Right atrium auricular region (tissue), 2 donors: Measurements from ENCODE around the gene MSRB2. TPM values are rescaled to one million over a fixed set of nuclear protein-coding genes. Genes with fewer than 3 reads are reported as not detected.
"Not testable (repeated sequence)": the region's sequence is repeated elsewhere in the genome, so short reads cannot be mapped to it uniquely, and the experiment has no call there.

Source experiments
- DNase-seq: peaks from one replicate; pipeline ENCODE4 v3.0.0-alpha.2; 2019; ENCODE audit warnings: low spot score
- H3K27ac ChIP-seq, 2 donors: fragments of 200-600 bp; sonication (generic); 1 replicate in 1 of 2; 2 replicates in 1 of 2; pipeline ENCODE4 v1.5.1; 2016 to 2019
- H3K27me3 ChIP-seq, 2 donors: fragments of 200-600 bp; sonication (generic); one replicate each; pipeline versions ENCODE4 v1.5.1 to v1.6.0; 2017 to 2019
- H3K36me3 ChIP-seq: fragments of 200-600 bp; sonication (generic); one replicate; pipeline ENCODE4 v1.5.1; 2016
- H3K4me1 ChIP-seq, 2 donors: fragments of 200-600 bp; sonication (generic); one replicate each; pipeline versions ENCODE4 v1.5.1 to v1.6.0; 2017 to 2019
- H3K4me3 ChIP-seq, 2 donors: fragments of 200-600 bp; sonication (generic); 1 replicate in 1 of 2; 2 replicates in 1 of 2; pipeline ENCODE4 v1.5.1; 2017 to 2019; ENCODE audit warnings: mild to moderate bottlenecking in 1 of 2, moderate library complexity in 1 of 2
- H3K9me3 ChIP-seq, 2 donors: fragments of 200-600 bp; sonication (generic); one replicate each; pipeline ENCODE4 v1.5.1; 2019
- total RNA-seq, 2 donors: library from RNA; depleted of rRNA; stranded (reverse); fragments of >200 nt; gene quantifications; one replicate each; pipeline ENCODE4 v1.1.0, GENCODE V29; 2016
- TF ChIP-seq, protein P1 (sequence below), 2 donors: fragments of 200-600 bp; sonication (generic); IDR thresholded peaks; one replicate each; pipeline ENCODE4 v1.5.1; 2019; ENCODE audit warnings: antibody characterized with exemption in 2 of 2

The MSRB2 gene
- total RNA-seq, 2 donors from 2014 or later = 68.6 to 71.0 TPM

- no peak for DNase-seq
- Histone ChIP-seq H3K4me3 (no peak overlapping the region), H3K4me1 (peaks cover 0 to 21% of the 10 kb centered on the region in 2 donors), H3K9me3 (peaks cover 0 to 9% of the 10 kb centered on the region in 2 donors), H3K27ac (no peak overlapping the region), H3K36me3 (no peaks in the 10 kb centered on the region), H3K27me3 (no peaks in the 10 kb centered on the region)
- TF ChIP-seq, protein P1, sequence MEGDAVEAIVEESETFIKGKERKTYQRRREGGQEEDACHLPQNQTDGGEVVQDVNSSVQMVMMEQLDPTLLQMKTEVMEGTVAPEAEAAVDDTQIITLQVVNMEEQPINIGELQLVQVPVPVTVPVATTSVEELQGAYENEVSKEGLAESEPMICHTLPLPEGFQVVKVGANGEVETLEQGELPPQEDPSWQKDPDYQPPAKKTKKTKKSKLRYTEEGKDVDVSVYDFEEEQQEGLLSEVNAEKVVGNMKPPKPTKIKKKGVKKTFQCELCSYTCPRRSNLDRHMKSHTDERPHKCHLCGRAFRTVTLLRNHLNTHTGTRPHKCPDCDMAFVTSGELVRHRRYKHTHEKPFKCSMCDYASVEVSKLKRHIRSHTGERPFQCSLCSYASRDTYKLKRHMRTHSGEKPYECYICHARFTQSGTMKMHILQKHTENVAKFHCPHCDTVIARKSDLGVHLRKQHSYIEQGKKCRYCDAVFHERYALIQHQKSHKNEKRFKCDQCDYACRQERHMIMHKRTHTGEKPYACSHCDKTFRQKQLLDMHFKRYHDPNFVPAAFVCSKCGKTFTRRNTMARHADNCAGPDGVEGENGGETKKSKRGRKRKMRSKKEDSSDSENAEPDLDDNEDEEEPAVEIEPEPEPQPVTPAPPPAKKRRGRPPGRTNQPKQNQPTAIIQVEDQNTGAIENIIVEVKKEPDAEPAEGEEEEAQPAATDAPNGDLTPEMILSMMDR (IDR thresholded peaks at IDR 0.05) = no peak
Observed at GRCh38 chr10:23060918-23061317, 34.5 kb upstream of the MSRB2 start.

DNA sequence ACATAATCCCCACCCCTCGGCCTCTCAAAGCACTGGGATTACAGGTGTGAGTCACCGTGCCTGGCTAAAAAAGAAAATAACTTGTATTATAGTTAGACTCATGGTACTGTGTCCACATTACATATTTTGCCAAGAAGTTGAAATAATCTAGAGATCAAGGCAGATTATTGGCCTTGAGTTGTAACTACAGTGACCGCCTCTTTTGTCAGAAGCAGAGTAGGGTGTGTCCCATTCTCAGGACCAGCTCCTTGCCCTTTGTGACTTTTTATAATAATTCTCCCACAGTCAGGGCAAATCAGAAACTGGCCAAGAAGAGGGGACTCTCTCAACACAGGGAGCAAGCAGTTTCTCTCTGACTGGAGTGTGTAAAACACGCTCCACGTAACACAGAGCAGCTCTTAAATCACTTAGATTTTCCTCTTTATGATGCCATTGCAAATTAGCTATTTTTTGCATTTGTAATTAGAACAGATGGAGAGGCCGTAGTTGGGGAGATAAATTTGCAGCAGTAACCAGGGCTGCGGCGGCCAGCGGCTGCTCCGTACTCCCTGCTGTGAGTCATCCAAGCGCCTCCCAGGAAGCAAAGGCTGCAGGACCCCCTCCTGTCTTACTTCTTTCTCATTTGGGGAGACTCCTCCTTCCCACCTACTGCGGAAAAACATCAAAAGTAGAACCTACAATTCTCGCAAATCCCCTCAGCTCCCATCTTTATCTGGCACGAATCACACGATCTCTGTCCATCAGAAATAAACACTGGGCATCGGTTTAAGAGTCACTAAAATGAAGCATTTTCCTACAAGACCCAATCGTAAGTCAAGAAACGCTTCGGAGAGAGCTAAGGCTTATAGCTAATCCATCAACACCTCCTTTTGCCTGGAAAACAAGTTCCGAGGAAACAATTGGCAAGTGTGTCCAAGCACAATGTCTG lies 32.1 kb upstream of the MSRB2 start:
- Histone ChIP-seq H3K27me3 (no peaks in the 10 kb centered on the region), H3K4me3 (no peak overlapping the region), H3K9me3 (peaks cover 0 to 9% of the 10 kb centered on the region in 2 donors), H3K27ac (no peak overlapping the region), H3K4me1 (peaks cover 0 to 28% of the 10 kb centered on the region in 2 donors), H3K36me3 (no peaks in the 10 kb centered on the region)
- DNase-seq = no peak
- TF ChIP-seq, protein P1 (IDR thresholded peaks at IDR 0.05) = no peak

DNA sequence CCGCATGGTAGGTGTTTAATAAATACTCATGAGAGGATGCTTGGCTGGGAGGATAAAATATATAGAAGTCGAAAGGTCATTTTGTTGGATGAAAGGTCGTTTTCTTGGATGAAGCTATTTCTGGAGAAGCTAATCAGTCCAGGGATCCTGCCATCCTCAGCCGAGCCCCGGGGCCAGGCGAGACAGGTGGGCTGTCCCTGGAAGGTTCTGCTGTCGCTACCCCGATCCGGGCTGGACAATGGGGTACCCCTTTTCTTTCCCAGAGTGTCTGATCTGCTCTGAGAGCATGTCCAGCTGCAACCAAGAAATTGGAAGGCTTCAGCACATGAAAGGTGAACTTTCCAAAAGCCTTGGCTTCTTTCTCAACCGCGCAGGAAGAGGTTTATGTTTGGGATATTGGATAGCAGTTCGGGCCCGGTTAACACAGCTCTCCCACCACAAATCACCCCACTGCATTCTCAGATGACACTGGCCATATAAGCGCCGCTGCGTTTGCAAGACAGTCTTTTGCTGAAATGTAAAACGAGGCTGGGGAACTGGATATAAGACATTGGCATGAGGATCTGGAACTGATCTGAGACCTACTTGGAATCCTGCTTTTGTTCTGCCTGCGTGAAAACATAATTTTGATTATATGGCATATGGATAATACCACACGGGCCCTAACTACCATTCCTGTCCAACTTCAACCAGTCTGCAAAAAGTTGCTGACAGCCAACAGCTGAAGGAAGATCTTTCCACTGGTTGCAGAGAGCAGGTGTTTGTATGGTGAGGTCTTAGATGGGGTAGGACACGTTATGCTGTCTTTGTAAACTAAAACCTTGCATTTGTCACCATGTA lies 31.2 kb upstream of the MSRB2 start:
- DNase-seq = no peak
- Histone ChIP-seq H3K27me3 (no peaks in the 10 kb centered on the region), H3K36me3 (no peaks in the 10 kb centered on the region), H3K27ac (no peak overlapping the region), H3K9me3 (peaks cover 0 to 6% of the 10 kb centered on the region in 2 donors), H3K4me1 (peaks cover 0 to 30% of the 10 kb centered on the region in 2 donors), H3K4me3 (no peak overlapping the region)
- TF ChIP-seq, protein P1 (IDR thresholded peaks at IDR 0.05) = no peak

DNA sequence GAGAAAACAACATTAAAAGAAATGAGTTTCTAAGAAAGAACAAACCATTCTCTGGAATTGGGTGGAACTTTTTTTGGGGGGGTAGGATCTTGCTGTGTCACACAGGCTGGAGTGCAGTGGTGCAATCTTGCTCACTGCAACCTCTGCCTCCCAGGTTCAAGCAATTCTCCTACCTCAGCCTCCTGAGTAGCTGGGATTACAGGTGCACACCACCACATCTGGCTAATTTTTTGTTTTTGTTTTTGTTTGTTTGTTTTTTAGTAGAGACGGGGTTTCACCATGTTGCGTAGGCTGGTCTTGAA lies 30.6 kb upstream of the MSRB2 start:
- not testable (repeated sequence) for DNase-seq, H3K9me3 ChIP-seq, H3K36me3 ChIP-seq, H3K27me3 ChIP-seq, H3K4me3 ChIP-seq
- H3K27ac ChIP-seq = peak overlapping the region in 1 of 2 donors; percentile 69
- H3K4me1 ChIP-seq = peaks cover 0 to 30% of the 10 kb centered on the region in 2 donors

GRCh38 chr10:23065181-23065948 lies 30.0 kb upstream of the MSRB2 start:
- H3K36me3 ChIP-seq = no peaks in the 10 kb centered on the region
- DNase-seq = peak; percentile 92
- H3K9me3 ChIP-seq = no peaks in the 10 kb centered on the region
- H3K4me3 ChIP-seq = no peak overlapping the region
- peak overlapping the region; percentile 33 to 69 for H3K27ac ChIP-seq
- peaks cover 0 to 30% of the 10 kb centered on the region in 2 donors for H3K4me1 ChIP-seq
- no peaks in the 10 kb centered on the region for H3K27me3 ChIP-seq
- TF ChIP-seq, protein P1 (IDR thresholded peaks at IDR 0.05) = no peak
